Smooth muscle cell (in vitro differentiated cells): Measurements from ENCODE around the gene KANSL3. TPM values are rescaled to one million over a fixed set of nuclear protein-coding genes. Genes with fewer than 3 reads are reported as not detected.

Experiments used
- DNase-seq: peaks from one replicate; lab custom pipeline; 2025; ENCODE audit not compliant: unreplicated experiment; lab: John Stamatoyannopoulos, UW
- H2AFZ ChIP-seq: fragments of 200-600 bp; sonication (generic); 2 replicates; pipeline ENCODE4 v1.6.0; 2016; ENCODE audit warnings: antibody characterized with exemption, low read depth, mild to moderate bottlenecking
- H3F3A ChIP-seq: fragments of 200-600 bp; sonication (generic); 2 replicates; pipeline ENCODE4 v1.6.0; 2017; ENCODE audit warnings: antibody characterized with exemption, low read depth
- H3K27ac ChIP-seq: fragments of 200-600 bp; sonication (generic); 2 replicates; pipeline ENCODE4 v1.5.1; 2016; ENCODE audit warnings: low read depth, mild to moderate bottlenecking
- H3K27me3 ChIP-seq: fragments of 200-600 bp; sonication (generic); 2 replicates; pipeline ENCODE4 v1.6.1; 2016; ENCODE audit warnings: low read depth, mild to moderate bottlenecking
- H3K36me3 ChIP-seq: fragments of 200-600 bp; sonication (generic); 2 replicates; pipeline ENCODE4 v1.5.1; 2016; ENCODE audit warnings: low read depth
- H3K4me1 ChIP-seq: fragments of 200-600 bp; sonication (generic); 2 replicates; pipeline ENCODE4 v1.5.1; 2016; ENCODE audit warnings: low read depth
- H3K4me2 ChIP-seq: fragments of 200-600 bp; sonication (generic); 2 replicates; pipeline ENCODE4 v1.6.0; 2016; ENCODE audit warnings: mild to moderate bottlenecking
- H3K4me3 ChIP-seq: fragments of 200-600 bp; sonication (generic); 2 replicates; pipeline ENCODE4 v1.5.1; 2016; ENCODE audit warnings: mild to moderate bottlenecking
- H3K79me2 ChIP-seq: fragments of 200-600 bp; sonication (generic); 2 replicates; pipeline ENCODE4 v1.6.0; 2016; ENCODE audit warnings: low read depth, mild to moderate bottlenecking
- H3K9ac ChIP-seq: fragments of 200-600 bp; sonication (generic); 2 replicates; pipeline ENCODE4 v1.6.0; 2016; ENCODE audit warnings: low read depth
- H3K9me3 ChIP-seq: fragments of 200-600 bp; sonication (generic); replicated peaks from 2 replicates; pipeline ENCODE4 v1.5.1; 2016; ENCODE audit warnings: low read depth
- H4K20me1 ChIP-seq: fragments of 200-600 bp; sonication (generic); 2 replicates; pipeline ENCODE4 v1.6.0; 2016; ENCODE audit warnings: low read depth
- CTCF ChIP-seq: fragments of 200-600 bp; sonication (generic); IDR thresholded peaks from 2 replicates; pipeline ENCODE4 v1.5.1; 2017; ENCODE audit warnings: borderline replicate concordance, mild to moderate bottlenecking, antibody characterized with exemption; ENCODE audit not compliant: insufficient read depth, poor library complexity, severe bottlenecking
- WGBS: methylation state at CpG from one replicate; pipeline ENCODE4 v1.1.7; 2016; ENCODE audit warnings: low lambda C conversion rate; 5-methylcytosine and 5-hydroxymethylcytosine counted together
- polyA plus RNA-seq: library from polyadenylated mRNA; unstranded; fragments of >200 nt; fragmentation: Nextera tagmentation; extraction: Ambion mirVana; gene quantifications from 2 replicates; pipeline ENCODE4 v1.2.1, GENCODE V29; 2016
- total RNA-seq: library from RNA; depleted of rRNA; stranded (reverse); fragments of >200 nt; gene quantifications from 2 replicates; pipeline ENCODE4 v1.2.3, GENCODE V29; 2014

KANSL3 gene
- total and polyA plus RNA-seq, 2 experiments from 2014 or later: 12.0 to 13.3 TPM

- no peak overlapping the region for H3K9ac ChIP-seq
- no peaks in the 10 kb centered on the region for H3K27me3 ChIP-seq
- 85% methylated on average over 3 of the region's 3 CpGs for WGBS
- no peak for DNase-seq
- no peaks in the 10 kb centered on the region for H3K79me2 ChIP-seq
- H2AFZ ChIP-seq: no peak overlapping the region
- no peaks in the 10 kb centered on the region for H3K4me1 ChIP-seq
- H3K4me3 ChIP-seq: no peak overlapping the region
- no peak for TF ChIP-seq CTCF
- no peaks in the 10 kb centered on the region for H3F3A ChIP-seq
- H3K36me3 ChIP-seq: no peaks in the 10 kb centered on the region
- H3K9me3 ChIP-seq: no peaks in the 10 kb centered on the region
- H4K20me1 ChIP-seq: no peaks in the 10 kb centered on the region
- no peak overlapping the region for H3K27ac ChIP-seq
- no peak overlapping the region for H3K4me2 ChIP-seq
Measured at GRCh38 chr2:96568094-96568493, 70.0 kb downstream of the KANSL3 start.

- H3K4me1 ChIP-seq: no peaks in the 10 kb centered on the region
- H2AFZ ChIP-seq: no peak overlapping the region
- H3K79me2 ChIP-seq: no peaks in the 10 kb centered on the region
- H3F3A ChIP-seq: no peaks in the 10 kb centered on the region
- no peaks in the 10 kb centered on the region for H3K27me3 ChIP-seq
- H3K9me3 ChIP-seq: no peaks in the 10 kb centered on the region
- H3K9ac ChIP-seq: no peak overlapping the region
- H3K36me3 ChIP-seq: no peaks in the 10 kb centered on the region
- no peak for DNase-seq
- H3K4me2 ChIP-seq: no peak overlapping the region
- H3K4me3 ChIP-seq: no peak overlapping the region
- H4K20me1 ChIP-seq: no peaks in the 10 kb centered on the region
- no peak overlapping the region for H3K27ac ChIP-seq
- 45% methylated on average over 5 of the region's 5 CpGs for WGBS
- TF ChIP-seq CTCF: no peak
Measured at GRCh38 chr2:96565111-96565510, 73.0 kb downstream of the KANSL3 start.

GRCh38 chr2:96564563-96564962, 73.5 kb downstream of the KANSL3 start:
- Histone ChIP-seq H3F3A (no peaks in the 10 kb centered on the region), H3K79me2 (no peaks in the 10 kb centered on the region)
- 69% methylated on average over 3 of the region's 3 CpGs for WGBS

More at GRCh38 chr2:96564563-96564962, 73.5 kb downstream of the KANSL3 start:
- TF ChIP-seq CTCF: no peak
- no peak for DNase-seq
- H3K4me1 ChIP-seq: no peaks in the 10 kb centered on the region
- no peaks in the 10 kb centered on the region for H3K27me3 ChIP-seq
- H3K9me3 ChIP-seq: no peaks in the 10 kb centered on the region
- no peak overlapping the region for H3K27ac ChIP-seq
- no peaks in the 10 kb centered on the region for H3K36me3 ChIP-seq
- H4K20me1 ChIP-seq: no peaks in the 10 kb centered on the region
- no peak overlapping the region for H2AFZ ChIP-seq
- H3K4me2 ChIP-seq: no peak overlapping the region
- no peak overlapping the region for H3K9ac ChIP-seq
- H3K4me3 ChIP-seq: no peak overlapping the region
